ENCODE data around the gene ATL3.

The ATL3 gene

GRCh38 chr11:63698976-63699733, 28.0 kb upstream of the ATL3 start:
- Histone ChIP-seq H2AK5ac (ENCODE audit: low read length) (no peak overlapping the region), H3K9me3 (ENCODE audit: insufficient read depth, low read depth, low read length) (no peaks in the 10 kb centered on the region), H3K4me2 (ENCODE audit: low read length) (no peak overlapping the region), H3K9ac (ENCODE audit: low read length) (no peak overlapping the region), H3K79me2 (ENCODE audit: control insufficient read depth, insufficient read depth, low read length, poor library complexity) (no peaks in the 10 kb centered on the region), H4K12ac (ENCODE audit: low read depth, low read length) (no peak overlapping the region), H3K18ac (ENCODE audit: low read length) (no peak overlapping the region), H3K4me1 (ENCODE audit: control insufficient read depth in 1 of 2, insufficient read depth in 2 of 2, low read length in 2 of 2) (no peaks in the 10 kb centered on the region), H3K36me3 (ENCODE audit: control insufficient read depth in 1 of 2, insufficient read depth in 2 of 2, low read length in 2 of 2) (no peaks in the 10 kb centered on the region), H3K27ac (ENCODE audit: low read depth, low read length) (no peak overlapping the region), H2BK120ac (ENCODE audit: insufficient read depth, low read length, poor library complexity) (no peak overlapping the region), H4K91ac (ENCODE audit: low read depth, low read length) (no peak overlapping the region), H3K27me3 (ENCODE audit: insufficient read depth, low read length) (no peaks in the 10 kb centered on the region), H2AFZ (ENCODE audit: insufficient read depth, low read length, poor library complexity) (no peak overlapping the region), H3K4me3 (ENCODE audit: low read depth, low read length) (no peak overlapping the region), H2BK12ac (ENCODE audit: low read length) (no peak overlapping the region), H3K79me1 (ENCODE audit: low read length) (no peaks in the 10 kb centered on the region), H3K14ac (ENCODE audit: low read length) (no peak overlapping the region), H3K4ac (ENCODE audit: low read depth, low read length) (no peak overlapping the region), H4K8ac (ENCODE audit: low read depth, low read length) (no peak overlapping the region), H3K23ac (ENCODE audit: low read length) (no peak overlapping the region), H2BK5ac (ENCODE audit: low read depth, low read length, poor library complexity) (no peak overlapping the region)
- peak; percentile 46 to 77 for DNase-seq
- WGBS (ENCODE audit: extremely low coverage, insufficient coverage, insufficient read length), result no CpG with 5 or more reads among the region's 11 CpGs

- no peaks in the 10 kb centered on the region for H3K9me3 ChIP-seq (ENCODE audit: insufficient read depth, low read depth, low read length)
- H3K18ac ChIP-seq (ENCODE audit: low read length), result no peak overlapping the region
- H4K12ac ChIP-seq (ENCODE audit: low read depth, low read length), result no peak overlapping the region
- no peak overlapping the region for H3K4me2 ChIP-seq (ENCODE audit: low read length)
- no peak overlapping the region for H2BK120ac ChIP-seq (ENCODE audit: insufficient read depth, low read length, poor library complexity)
- no peaks in the 10 kb centered on the region for H3K79me1 ChIP-seq (ENCODE audit: low read length)
- H2AFZ ChIP-seq (ENCODE audit: insufficient read depth, low read length, poor library complexity), result no peak overlapping the region
- H3K9ac ChIP-seq (ENCODE audit: low read length), result no peak overlapping the region
- H3K4ac ChIP-seq (ENCODE audit: low read depth, low read length), result no peak overlapping the region
- no peaks in the 10 kb centered on the region for H3K79me2 ChIP-seq (ENCODE audit: control insufficient read depth, insufficient read depth, low read length, poor library complexity)
- no peak overlapping the region for H3K4me3 ChIP-seq (ENCODE audit: low read depth, low read length)
- H3K14ac ChIP-seq (ENCODE audit: low read length), result no peak overlapping the region
- no peak overlapping the region for H2BK5ac ChIP-seq (ENCODE audit: low read depth, low read length, poor library complexity)
- no peak overlapping the region for H2BK12ac ChIP-seq (ENCODE audit: low read length)
- no peak overlapping the region for H4K8ac ChIP-seq (ENCODE audit: low read depth, low read length)
- no peak overlapping the region for H4K91ac ChIP-seq (ENCODE audit: low read depth, low read length)
- no peak overlapping the region for H3K27ac ChIP-seq (ENCODE audit: low read depth, low read length)
- H3K4me1 ChIP-seq (ENCODE audit: control insufficient read depth in 1 of 2, insufficient read depth in 2 of 2, low read length in 2 of 2), result no peaks in the 10 kb centered on the region
- no peak overlapping the region for H2AK5ac ChIP-seq (ENCODE audit: low read length)
- no peak overlapping the region for H3K23ac ChIP-seq (ENCODE audit: low read length)
- H3K27me3 ChIP-seq (ENCODE audit: insufficient read depth, low read length), result no peaks in the 10 kb centered on the region
- no CpG with 5 or more reads among the region's 7 CpGs for WGBS (ENCODE audit: extremely low coverage, insufficient coverage, insufficient read length)
- DNase-seq, result no peak
- peaks cover 0 to 2% of the 10 kb centered on the region in 2 experiments for H3K36me3 ChIP-seq (ENCODE audit: control insufficient read depth in 1 of 2, insufficient read depth in 2 of 2, low read length in 2 of 2)
These were observed 23.4 kb upstream of the ATL3 start for GRCh38 chr11:63694596-63694995.

- Histone ChIP-seq H3K27me3 (ENCODE audit: insufficient read depth, low read length) (no peaks in the 10 kb centered on the region), H3K4me1 (ENCODE audit: control insufficient read depth in 1 of 2, insufficient read depth in 2 of 2, low read length in 2 of 2) (no peaks in the 10 kb centered on the region), H3K14ac (ENCODE audit: low read length) (no peak overlapping the region), H4K91ac (ENCODE audit: low read depth, low read length) (no peak overlapping the region), H3K79me2 (ENCODE audit: control insufficient read depth, insufficient read depth, low read length, poor library complexity) (no peaks in the 10 kb centered on the region), H2AFZ (ENCODE audit: insufficient read depth, low read length, poor library complexity) (no peak overlapping the region), H4K8ac (ENCODE audit: low read depth, low read length) (no peak overlapping the region), H3K36me3 (ENCODE audit: control insufficient read depth in 1 of 2, insufficient read depth in 2 of 2, low read length in 2 of 2) (peaks cover 0 to 2% of the 10 kb centered on the region in 2 experiments), H3K9me3 (ENCODE audit: insufficient read depth, low read depth, low read length) (no peaks in the 10 kb centered on the region), H2BK120ac (ENCODE audit: insufficient read depth, low read length, poor library complexity) (no peak overlapping the region), H3K9ac (ENCODE audit: low read length) (no peak overlapping the region), H3K23ac (ENCODE audit: low read length) (no peak overlapping the region), H3K4me3 (ENCODE audit: low read depth, low read length) (no peak overlapping the region), H3K27ac (ENCODE audit: low read depth, low read length) (no peak overlapping the region), H2AK5ac (ENCODE audit: low read length) (no peak overlapping the region), H3K18ac (ENCODE audit: low read length) (no peak overlapping the region), H4K12ac (ENCODE audit: low read depth, low read length) (no peak overlapping the region), H3K4me2 (ENCODE audit: low read length) (no peak overlapping the region), H3K79me1 (ENCODE audit: low read length) (no peaks in the 10 kb centered on the region), H3K4ac (ENCODE audit: low read depth, low read length) (no peak overlapping the region), H2BK12ac (ENCODE audit: low read length) (no peak overlapping the region), H2BK5ac (ENCODE audit: low read depth, low read length, poor library complexity) (no peak overlapping the region)
- DNase-seq, result no peak
- no CpG with 5 or more reads among the region's 1 CpG for WGBS (ENCODE audit: extremely low coverage, insufficient coverage, insufficient read length)
These were observed 16.7 kb upstream of the ATL3 start for GRCh38 chr11:63687845-63688244.

- no CpG with 5 or more reads among the region's 2 CpGs for WGBS (ENCODE audit: extremely low coverage, insufficient coverage, insufficient read length)
These were observed 15.8 kb upstream of the ATL3 start for GRCh38 chr11:63686926-63687325.

More at GRCh38 chr11:63686926-63687325, 15.8 kb upstream of the ATL3 start:
- no peak overlapping the region for H3K23ac ChIP-seq (ENCODE audit: low read length)
- no peak overlapping the region for H4K8ac ChIP-seq (ENCODE audit: low read depth, low read length)
- peaks cover 4 to 5% of the 10 kb centered on the region in 2 experiments for H3K4me1 ChIP-seq (ENCODE audit: control insufficient read depth in 1 of 2, insufficient read depth in 2 of 2, low read length in 2 of 2)
- no peak overlapping the region for H2BK5ac ChIP-seq (ENCODE audit: low read depth, low read length, poor library complexity)
- no peak overlapping the region for H2AFZ ChIP-seq (ENCODE audit: insufficient read depth, low read length, poor library complexity)
- H3K18ac ChIP-seq (ENCODE audit: low read length), result no peak overlapping the region
- H2BK120ac ChIP-seq (ENCODE audit: insufficient read depth, low read length, poor library complexity), result no peak overlapping the region
- no peak for DNase-seq
- no peak overlapping the region for H4K12ac ChIP-seq (ENCODE audit: low read depth, low read length)
- no peak overlapping the region for H3K4me2 ChIP-seq (ENCODE audit: low read length)
- H3K27ac ChIP-seq (ENCODE audit: low read depth, low read length), result no peak overlapping the region
- H3K9me3 ChIP-seq (ENCODE audit: insufficient read depth, low read depth, low read length), result no peaks in the 10 kb centered on the region
- H3K27me3 ChIP-seq (ENCODE audit: insufficient read depth, low read length), result no peaks in the 10 kb centered on the region
- no peak overlapping the region for H3K14ac ChIP-seq (ENCODE audit: low read length)
- H3K4ac ChIP-seq (ENCODE audit: low read depth, low read length), result no peak overlapping the region
- no peak overlapping the region for H3K9ac ChIP-seq (ENCODE audit: low read length)
- no peak overlapping the region for H4K91ac ChIP-seq (ENCODE audit: low read depth, low read length)
- H3K79me1 ChIP-seq (ENCODE audit: low read length), result no peaks in the 10 kb centered on the region
- peaks cover 5% of the 10 kb centered on the region for H3K79me2 ChIP-seq (ENCODE audit: control insufficient read depth, insufficient read depth, low read length, poor library complexity)
- peaks cover 0 to 1% of the 10 kb centered on the region in 2 experiments for H3K36me3 ChIP-seq (ENCODE audit: control insufficient read depth in 1 of 2, insufficient read depth in 2 of 2, low read length in 2 of 2)
- H2AK5ac ChIP-seq (ENCODE audit: low read length), result no peak overlapping the region
- H2BK12ac ChIP-seq (ENCODE audit: low read length), result no peak overlapping the region
- no peak overlapping the region for H3K4me3 ChIP-seq (ENCODE audit: low read depth, low read length)
